ENCODE results near the gene PKP2. TPM values are rescaled to one million over a fixed set of nuclear protein-coding genes. Genes with fewer than 3 reads are reported as not detected.
"Not testable (repeated sequence)": the region's sequence is repeated elsewhere in the genome, so short reads cannot be mapped to it uniquely, and the experiment has no call there.

PKP2 gene
- total and polyA plus RNA-seq, 2 donors (not counting 3 experiments of a cell fraction or from before 2014, with no cell fraction given), result 1.4 to 6.5 TPM

DNA sequence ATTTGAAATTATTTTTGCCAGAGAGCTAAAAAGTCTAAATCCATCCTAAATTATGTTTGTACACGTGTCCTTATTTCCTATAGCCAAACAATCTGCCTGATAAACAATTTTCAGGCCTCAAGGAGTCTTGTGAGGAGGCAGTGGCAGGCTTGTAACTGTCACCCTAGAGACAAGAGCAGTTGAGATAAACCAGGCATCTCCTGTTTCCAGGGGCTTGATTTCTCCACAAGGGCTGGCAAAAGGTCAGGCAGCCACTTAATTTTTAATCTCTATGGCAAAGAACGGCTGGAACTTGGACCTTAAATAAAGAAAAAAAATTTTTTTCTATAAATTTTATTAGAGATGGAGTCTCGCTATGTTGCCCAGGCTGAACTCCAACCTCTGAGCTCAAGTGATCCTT, 15.5 kb downstream of the PKP2 start:
- H3K9me1 ChIP-seq (replicated peaks; ENCODE audit: control insufficient read depth, extremely low read depth, insufficient read depth, low read length), result no peaks in the 10 kb centered on the region
- no peak overlapping the region for H3K27ac ChIP-seq (ENCODE audit: insufficient read depth, low read depth, low read length)
- no peaks in the 10 kb centered on the region for H4K20me1 ChIP-seq (replicated peaks; ENCODE audit: control insufficient read depth, extremely low read depth, insufficient read depth, low read length)
- FAIRE-seq, result no peak
- no peaks in the 10 kb centered on the region for H3K9me3 ChIP-seq (replicated peaks; ENCODE audit: control insufficient read depth, insufficient read depth, low read length)
- TF ChIP-seq, protein P1, sequence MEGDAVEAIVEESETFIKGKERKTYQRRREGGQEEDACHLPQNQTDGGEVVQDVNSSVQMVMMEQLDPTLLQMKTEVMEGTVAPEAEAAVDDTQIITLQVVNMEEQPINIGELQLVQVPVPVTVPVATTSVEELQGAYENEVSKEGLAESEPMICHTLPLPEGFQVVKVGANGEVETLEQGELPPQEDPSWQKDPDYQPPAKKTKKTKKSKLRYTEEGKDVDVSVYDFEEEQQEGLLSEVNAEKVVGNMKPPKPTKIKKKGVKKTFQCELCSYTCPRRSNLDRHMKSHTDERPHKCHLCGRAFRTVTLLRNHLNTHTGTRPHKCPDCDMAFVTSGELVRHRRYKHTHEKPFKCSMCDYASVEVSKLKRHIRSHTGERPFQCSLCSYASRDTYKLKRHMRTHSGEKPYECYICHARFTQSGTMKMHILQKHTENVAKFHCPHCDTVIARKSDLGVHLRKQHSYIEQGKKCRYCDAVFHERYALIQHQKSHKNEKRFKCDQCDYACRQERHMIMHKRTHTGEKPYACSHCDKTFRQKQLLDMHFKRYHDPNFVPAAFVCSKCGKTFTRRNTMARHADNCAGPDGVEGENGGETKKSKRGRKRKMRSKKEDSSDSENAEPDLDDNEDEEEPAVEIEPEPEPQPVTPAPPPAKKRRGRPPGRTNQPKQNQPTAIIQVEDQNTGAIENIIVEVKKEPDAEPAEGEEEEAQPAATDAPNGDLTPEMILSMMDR (IDR thresholded peaks at IDR 0.05; ENCODE audit: extremely low read depth in 1 of 2, insufficient read depth in 1 of 2, low read depth in 1 of 2, low read length in 2 of 2), result no peak
- TF ChIP-seq POLR2A (IDR thresholded peaks at IDR 0.05; ENCODE audit: low read depth, low read length) (no peak), JUN (IDR thresholded peaks at IDR 0.05; ENCODE audit: borderline replicate concordance, insufficient read depth, insufficient read length, low read depth) (no peak), POLR2AphosphoS5 (IDR thresholded peaks at IDR 0.05; ENCODE audit: insufficient read depth, low read depth, low read length) (no peak), EZH2 (IDR thresholded peaks at IDR 0.05; ENCODE audit: borderline replicate concordance, low read depth, low read length, severe bottlenecking) (no peak), MYC (IDR thresholded peaks at IDR 0.05; ENCODE audit: low read depth, low read length) (no peak), GATA2 (IDR thresholded peaks at IDR 0.05; ENCODE audit: insufficient read depth, insufficient read length, low read depth, low read length) (no peak), FOS (IDR thresholded peaks at IDR 0.05; ENCODE audit: borderline replicate concordance, insufficient read depth, low read length) (no peak)
- TF ChIP-seq, protein P2, sequence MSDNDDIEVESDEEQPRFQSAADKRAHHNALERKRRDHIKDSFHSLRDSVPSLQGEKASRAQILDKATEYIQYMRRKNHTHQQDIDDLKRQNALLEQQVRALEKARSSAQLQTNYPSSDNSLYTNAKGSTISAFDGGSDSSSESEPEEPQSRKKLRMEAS (IDR thresholded peaks at IDR 0.05; ENCODE audit: insufficient read depth, insufficient read length), result no peak
- H3K4me1 ChIP-seq (ENCODE audit: control insufficient read depth, extremely low read depth, insufficient read depth, low read length), result no peaks in the 10 kb centered on the region
- no peak overlapping the region for H2AFZ ChIP-seq (ENCODE audit: low read depth, low read length)
- intact Hi-C loops (cut with micrococcal nuclease) (no loop called here), dilution Hi-C loops (cut with MboI; ENCODE audit: extremely low pct_ligation_motif_present, low sequenced_read_pairs) (no loop called here)
- no peaks in the 10 kb centered on the region for H3K36me3 ChIP-seq (ENCODE audit: control insufficient read depth in 2 of 2, extremely low read depth in 1 of 2, insufficient read depth in 2 of 2, low read length in 2 of 2)
- H3K79me2 ChIP-seq (ENCODE audit: control insufficient read depth, insufficient read depth, low read length), result no peaks in the 10 kb centered on the region
- POLR2A ChIA-PET, result no interaction called here
- DNase-seq (ENCODE audit: low read depth, low spot score), result no peak
- H3K4me2 ChIP-seq (ENCODE audit: insufficient read depth, low read length), result no peak overlapping the region
- no TSS peak for BruUV-seq (replicated peaks)
- H3K27me3 ChIP-seq (ENCODE audit: control insufficient read depth in 2 of 2, insufficient read depth in 2 of 2, low read length in 2 of 2), result no peaks in the 10 kb centered on the region
- H3K9ac ChIP-seq (replicated peaks; ENCODE audit: extremely low read depth, insufficient read depth, low read length), result no peak overlapping the region
- CTCF ChIA-PET, result interaction anchor here (0.9 kb wide), 1 partner anchor 12 kb away, joined by 3 read pairs; no protein-coding TSS in a partner anchor
- H3K4me3 ChIP-seq (replicated peaks in 1 of 3; ENCODE audit: insufficient read depth in 1 of 3, low read depth in 1 of 3, low read length in 3 of 3), result no peak overlapping the region

- H3K27ac ChIP-seq (ENCODE audit: insufficient read depth, low read depth, low read length); dilution Hi-C loops (cut with MboI; ENCODE audit: extremely low pct_ligation_motif_present, low sequenced_read_pairs); H3K4me1 ChIP-seq (ENCODE audit: control insufficient read depth, extremely low read depth, insufficient read depth, low read length); intact Hi-C loops (cut with micrococcal nuclease); H3K9me1 ChIP-seq (replicated peaks; ENCODE audit: control insufficient read depth, extremely low read depth, insufficient read depth, low read length); H3K79me2 ChIP-seq (ENCODE audit: control insufficient read depth, insufficient read depth, low read length); DNase-seq (ENCODE audit: low read depth, low spot score); H3K27me3 ChIP-seq (ENCODE audit: control insufficient read depth in 2 of 2, insufficient read depth in 2 of 2, low read length in 2 of 2); H4K20me1 ChIP-seq (replicated peaks; ENCODE audit: control insufficient read depth, extremely low read depth, insufficient read depth, low read length); H2AFZ ChIP-seq (ENCODE audit: low read depth, low read length); BruUV-seq (replicated peaks); POLR2A ChIA-PET; H3K36me3 ChIP-seq (ENCODE audit: control insufficient read depth in 2 of 2, extremely low read depth in 1 of 2, insufficient read depth in 2 of 2, low read length in 2 of 2); H3K9me3 ChIP-seq (replicated peaks; ENCODE audit: control insufficient read depth, insufficient read depth, low read length); FAIRE-seq; CTCF ChIA-PET; H3K4me2 ChIP-seq (ENCODE audit: insufficient read depth, low read length); H3K9ac ChIP-seq (replicated peaks; ENCODE audit: extremely low read depth, insufficient read depth, low read length); H3K4me3 ChIP-seq (replicated peaks in 1 of 3; ENCODE audit: insufficient read depth in 1 of 3, low read depth in 1 of 3, low read length in 3 of 3): not testable (repeated sequence)
These were observed 17.5 kb downstream of the PKP2 start for GRCh38 chr12:32879066-32879465.
